AG10803 (cell line): ENCODE results near the gene KDM2A.
A peak's percentile ranks its signal among the peaks of the same experiment; 100 is the strongest.

Experiments
- DNase-seq: peaks from one replicate; pipeline ENCODE4 v3.0.0; 2010; ENCODE audit warnings: low read depth
- H3K4me3 ChIP-seq: 2 replicates; pipeline ENCODE4 v1.5.1; 2011; ENCODE audit warnings: mild to moderate bottlenecking, low read length, control low read depth
- TF ChIP-seq, protein P1 (sequence below): conservative IDR thresholded peaks from 2 replicates; pipeline ENCODE4 v1.5.1; 2011; ENCODE audit warnings: mild to moderate bottlenecking, low read length, control low read depth, inconsistent platforms

The KDM2A gene

DNA sequence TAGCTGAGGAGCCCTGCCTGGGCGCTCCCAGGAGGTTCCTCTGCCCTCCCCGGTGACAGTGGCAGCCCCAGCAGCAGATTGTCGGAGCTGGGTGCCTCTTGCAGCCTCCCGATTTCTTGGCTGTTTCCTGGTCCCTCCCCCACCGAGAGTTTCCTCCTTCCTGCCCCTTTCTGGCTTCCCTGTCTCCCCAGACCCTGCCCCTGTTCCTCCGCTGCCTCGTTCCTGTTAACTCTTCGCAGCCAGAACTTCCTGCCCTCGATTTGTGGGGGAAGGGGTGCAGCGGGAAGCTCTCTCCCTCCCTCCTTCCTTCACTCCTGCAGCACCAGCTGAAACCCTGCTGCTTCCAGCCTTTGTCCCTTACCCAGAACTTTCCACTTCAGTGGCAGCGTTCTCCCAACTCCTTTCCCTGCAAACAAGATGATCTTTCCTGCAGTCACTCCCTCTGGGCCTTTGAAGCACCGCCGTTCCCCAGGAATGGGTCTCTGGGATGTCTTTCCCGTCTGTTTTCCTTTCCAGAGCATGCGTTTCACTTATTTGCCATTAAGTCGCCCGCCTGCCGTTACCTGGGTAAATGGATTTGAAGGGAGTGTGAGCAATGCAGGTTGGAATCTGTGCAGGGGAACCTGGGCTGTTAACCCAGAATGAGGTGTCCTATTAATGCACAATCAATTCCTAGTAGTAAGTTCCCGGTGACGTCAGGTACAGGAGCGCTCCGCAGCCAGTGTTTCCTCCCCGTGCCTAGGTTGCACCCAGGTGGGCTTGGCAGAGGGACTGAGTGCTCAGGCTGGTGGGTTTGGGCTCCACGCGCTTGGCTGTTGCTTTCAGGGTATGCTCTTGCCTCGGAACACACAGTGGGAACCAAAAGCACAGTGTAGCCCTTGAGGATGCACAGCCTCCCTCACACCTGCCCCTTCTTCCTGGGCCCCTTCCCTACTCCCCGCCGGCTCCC lies 151.5 kb downstream of the KDM2A start:
- no peak for DNase-seq
- TF ChIP-seq, protein P1, sequence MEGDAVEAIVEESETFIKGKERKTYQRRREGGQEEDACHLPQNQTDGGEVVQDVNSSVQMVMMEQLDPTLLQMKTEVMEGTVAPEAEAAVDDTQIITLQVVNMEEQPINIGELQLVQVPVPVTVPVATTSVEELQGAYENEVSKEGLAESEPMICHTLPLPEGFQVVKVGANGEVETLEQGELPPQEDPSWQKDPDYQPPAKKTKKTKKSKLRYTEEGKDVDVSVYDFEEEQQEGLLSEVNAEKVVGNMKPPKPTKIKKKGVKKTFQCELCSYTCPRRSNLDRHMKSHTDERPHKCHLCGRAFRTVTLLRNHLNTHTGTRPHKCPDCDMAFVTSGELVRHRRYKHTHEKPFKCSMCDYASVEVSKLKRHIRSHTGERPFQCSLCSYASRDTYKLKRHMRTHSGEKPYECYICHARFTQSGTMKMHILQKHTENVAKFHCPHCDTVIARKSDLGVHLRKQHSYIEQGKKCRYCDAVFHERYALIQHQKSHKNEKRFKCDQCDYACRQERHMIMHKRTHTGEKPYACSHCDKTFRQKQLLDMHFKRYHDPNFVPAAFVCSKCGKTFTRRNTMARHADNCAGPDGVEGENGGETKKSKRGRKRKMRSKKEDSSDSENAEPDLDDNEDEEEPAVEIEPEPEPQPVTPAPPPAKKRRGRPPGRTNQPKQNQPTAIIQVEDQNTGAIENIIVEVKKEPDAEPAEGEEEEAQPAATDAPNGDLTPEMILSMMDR: no peak
- peak overlapping the region; percentile 26 for H3K4me3 ChIP-seq

GRCh38 chr11:67271205-67271540 lies 152.1 kb downstream of the KDM2A start:
- TF ChIP-seq, protein P1: no peak
- no peak overlapping the region for H3K4me3 ChIP-seq
- no peak for DNase-seq

- DNase-seq: no peak
- no peak overlapping the region for H3K4me3 ChIP-seq
Observed at GRCh38 chr11:67271541-67272284, 152.7 kb downstream of the KDM2A start.

GRCh38 chr11:67272327-67273259 lies 153.5 kb downstream of the KDM2A start:
- no peak for DNase-seq
- H3K4me3 ChIP-seq: no peak overlapping the region
- TF ChIP-seq, protein P1: no peak

More at GRCh38 chr11:67271541-67272284, 152.7 kb downstream of the KDM2A start:
- TF ChIP-seq, protein P1: no peak

DNA sequence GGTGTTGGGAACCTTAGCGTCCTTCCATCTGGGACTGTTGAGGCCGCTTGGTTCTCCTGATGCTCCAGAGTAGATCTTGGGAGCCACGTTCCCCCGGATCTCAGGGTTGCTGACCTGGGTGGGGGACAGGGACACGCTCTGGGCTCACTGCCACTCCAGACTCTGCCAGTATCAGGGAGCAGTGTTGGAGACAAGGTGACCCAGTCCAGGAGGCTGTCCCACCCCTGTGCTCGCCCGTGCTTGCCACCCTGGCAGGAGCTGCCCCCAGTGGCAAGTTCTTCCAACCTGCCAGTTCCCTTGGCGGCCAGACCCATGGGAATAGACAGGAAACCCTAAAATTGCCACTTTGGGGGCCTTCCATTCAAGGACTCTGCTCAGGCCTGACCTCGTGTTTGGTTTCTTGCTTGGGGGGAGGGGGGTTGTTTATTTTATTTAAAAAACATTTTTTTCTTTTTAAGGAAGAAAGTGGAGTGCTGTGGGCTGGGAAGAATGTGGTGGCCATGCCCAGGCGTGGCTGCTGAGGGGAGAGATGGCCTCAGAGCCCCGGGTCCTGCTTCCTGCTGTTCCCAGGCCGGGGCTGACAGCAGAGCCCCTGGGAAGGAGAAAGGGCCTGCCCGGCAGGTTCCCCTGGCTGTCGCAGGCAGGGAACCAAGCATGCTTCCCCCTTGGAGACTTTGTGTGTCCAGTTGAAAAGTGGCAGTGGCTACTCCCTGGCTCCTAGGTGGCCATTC lies 154.4 kb downstream of the KDM2A start:
- TF ChIP-seq, protein P1: no peak
- no peak overlapping the region for H3K4me3 ChIP-seq
- DNase-seq: no peak
